Small intestine (tissue), 16 donors: ENCODE data around the gene SCLT1. TPM values are rescaled to one million over a fixed set of nuclear protein-coding genes. Genes with fewer than 3 reads are reported as not detected.
A peak's percentile ranks its signal among the peaks of the same experiment; 100 is the strongest.
"Not testable (repeated sequence)": the region's sequence is repeated elsewhere in the genome, so short reads cannot be mapped to it uniquely, and the experiment has no call there.

ENCODE experiments used
- DNase-seq, 2 donors: peaks; one replicate each; pipeline versions ENCODE4 v3.0.0 to v3.0.0-alpha.2; 2013
- FAIRE-seq: peaks from 2 replicates; lab custom pipeline; 2012; peaks lifted over from hg19 to GRCh38; lab: Jason Lieb, UNC
- H3K27ac ChIP-seq, 3 donors: one replicate each; pipeline ENCODE4 v1.5.1; 2013; ENCODE audit warnings: low read length in 2 of 3, mild to moderate bottlenecking in 2 of 3, control low read depth in 1 of 3, inconsistent platforms in 1 of 3, low read depth in 1 of 3, moderate library complexity in 1 of 3
- H3K27me3 ChIP-seq, 3 donors: one replicate each; pipeline ENCODE4 v1.6.1; 2013; ENCODE audit warnings: low read length in 3 of 3, inconsistent platforms in 1 of 3; ENCODE audit not compliant: control insufficient read depth in 3 of 3, insufficient read depth in 3 of 3
- H3K36me3 ChIP-seq, 3 donors: one replicate each; pipeline ENCODE4 v1.6.1; 2013; ENCODE audit warnings: low read length in 3 of 3, inconsistent platforms in 1 of 3, low read depth in 1 of 3, mild to moderate bottlenecking in 1 of 3, moderate library complexity in 1 of 3; ENCODE audit not compliant: control insufficient read depth in 3 of 3, insufficient read depth in 2 of 3
- H3K4me1 ChIP-seq, 3 donors: one replicate each; pipeline ENCODE4 v1.6.1; 2013; ENCODE audit warnings: low read length in 2 of 3, inconsistent platforms in 1 of 3, low read depth in 1 of 3, mild to moderate bottlenecking in 1 of 3, moderate library complexity in 1 of 3; ENCODE audit not compliant: control insufficient read depth in 3 of 3, insufficient read depth in 2 of 3
- H3K4me3 ChIP-seq, 3 donors: one replicate each; pipeline ENCODE4 v1.5.1; 2013; ENCODE audit warnings: low read length in 3 of 3, control low read depth in 1 of 3, inconsistent platforms in 1 of 3, low read depth in 1 of 3, mild to moderate bottlenecking in 1 of 3, moderate library complexity in 1 of 3
- H3K9me3 ChIP-seq, 2 donors: one replicate each; pipeline ENCODE4 v1.6.1; 2013; ENCODE audit warnings: low read depth in 1 of 2, low read length in 1 of 2; ENCODE audit not compliant: control insufficient read depth in 2 of 2, insufficient read depth in 1 of 2
- WGBS, 3 donors: extraction: QIAGEN DNeasy Blood & Tissue Kit; methylation state at CpG; one replicate each; pipeline ENCODE4 v1.1.7; 2013; 5-methylcytosine and 5-hydroxymethylcytosine counted together
- long read RNA-seq, 10 donors: transcript quantifications; one replicate each; lab custom pipeline, GENCODE V29; 2026
- polyA plus RNA-seq, 4 donors: library from polyadenylated mRNA; stranded (reverse) in 3 of 4; unstranded in 1 of 4; fragments of 200-250 nt in 3 of 4; fragments of 120-200 nt in 1 of 4; gene quantifications; one replicate each; pipeline versions ENCODE4 v1.2.1 to v1.2.3, GENCODE V29; 2013
- donor health status: healthy with polysubstance abuse.
- donor health status: control.
- donor health status: control.
- donor health status: Bipolar disorder and iron deficiency.
- donor health status: healthy.

SCLT1 gene
- 10 to 100 TPM in 1 of 4 donors, 1 to 10 TPM in 3; 3.5 to 10.1 (median 4.6) TPM for polyA plus RNA-seq
- long read RNA-seq, donor 1, partial matches to known transcripts: 37 of 38 reads
- long read RNA-seq, donor 1, other reads (novel, unspliced or antisense): 0 of 38 reads
- long read RNA-seq, donor 2, partial matches to known transcripts: 0 of 1 reads
- long read RNA-seq, donor 2, other reads (novel, unspliced or antisense): 0 of 1 reads
- long read RNA-seq, donor 3, partial matches to known transcripts: 0 of 1 reads
- long read RNA-seq, donor 3, other reads (novel, unspliced or antisense): 0 of 1 reads
- long read RNA-seq, donor 4: 0 reads
- long read RNA-seq, donor 5: 0 reads
- long read RNA-seq, donor 6: 0 reads
- long read RNA-seq, donor 7, partial matches to known transcripts: 15 of 17 reads
- long read RNA-seq, donor 7, other reads (novel, unspliced or antisense): 0 of 17 reads
- long read RNA-seq, donor 8: 0 reads
- long read RNA-seq, donor 9: 0 reads
- long read RNA-seq, donor 10, partial matches to known transcripts: 17 of 22 reads
- long read RNA-seq, donor 10, other reads (novel, unspliced or antisense): 5 of 22 reads

DNA sequence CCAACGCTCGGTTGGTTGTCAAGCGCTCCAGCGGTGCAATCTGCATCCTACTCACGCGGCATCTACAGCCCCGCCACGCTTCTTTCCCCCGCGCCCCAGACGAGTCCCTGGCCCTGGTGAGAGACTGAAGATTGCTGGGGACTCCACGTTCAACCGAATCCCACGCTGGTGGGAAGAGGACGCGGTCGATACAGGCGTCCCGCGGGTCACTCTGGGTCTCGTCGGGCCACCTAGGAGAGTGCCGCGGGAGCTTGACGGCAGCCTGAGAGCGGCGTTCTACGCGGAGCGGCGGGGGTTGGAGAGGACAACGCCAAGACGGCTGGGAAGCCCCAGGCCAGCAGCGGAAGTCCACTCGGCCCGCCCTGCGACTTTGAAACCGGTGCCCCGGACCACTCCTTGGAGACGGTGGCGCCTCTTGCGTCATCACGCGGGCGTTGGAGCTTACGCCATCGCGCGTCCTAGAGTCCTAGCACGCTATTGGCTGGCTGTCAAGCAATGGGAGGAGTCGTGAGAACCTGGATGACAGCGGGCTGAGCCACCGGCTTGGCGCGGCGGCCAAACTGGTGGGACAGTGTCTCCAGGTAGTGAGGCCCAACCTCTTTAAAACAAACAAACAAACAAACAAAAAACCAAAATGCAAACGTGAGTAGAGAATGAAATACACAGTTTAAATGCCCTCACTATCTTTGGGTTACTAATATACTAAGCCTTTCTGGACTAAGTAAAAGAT lies at the start of gene SCLT1:
Gene SCLT1 (minus strand): TSS at position 349 of the 730 bp plus-strand sequence. CDS start 436 bp downstream, outside the sequence.
- no peaks in the 10 kb centered on the region for H3K27me3 ChIP-seq
- peaks cover 4 to 11% (median 7%) of the 10 kb centered on the region in 3 donors for H3K4me1 ChIP-seq
- DNase-seq: peak; percentile 99 to 100
- H3K27ac ChIP-seq: peak within 1 kb of the TSS; percentile 97 to 99 (median 98)
- peak within 1 kb of the TSS; percentile 50 to 90 (median 55) for H3K4me3 ChIP-seq
- no peaks in the 10 kb centered on the region for H3K36me3 ChIP-seq
- no peaks in the 10 kb centered on the region for H3K9me3 ChIP-seq
- 0 to 1% (median 0%) methylated on average over 57 of the region's 57 CpGs for WGBS, 3 donors
- peak; percentile 26 for FAIRE-seq

DNA sequence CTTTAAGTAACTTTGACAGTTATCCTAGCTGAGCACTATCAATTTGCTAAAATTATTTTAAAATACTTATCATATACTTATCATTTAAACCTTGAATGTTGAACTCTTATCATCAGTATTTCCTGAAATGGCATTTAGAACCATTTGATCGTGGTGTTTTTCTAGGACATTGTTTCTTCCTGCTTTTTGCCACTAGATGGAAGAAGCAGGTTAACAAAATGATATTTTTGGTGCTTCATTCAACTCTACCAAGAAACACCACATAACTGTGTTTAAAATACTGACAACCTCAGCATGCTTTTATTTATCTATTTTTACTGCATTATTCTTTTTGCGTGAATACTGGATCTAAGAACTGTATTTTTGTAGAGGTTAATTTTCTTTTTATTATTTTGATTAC lies 47.2 kb upstream of the SCLT1 start:
- Histone ChIP-seq H3K36me3 (no peaks in the 10 kb centered on the region), H3K4me1 (no peaks in the 10 kb centered on the region), H3K4me3 (no peak overlapping the region), H3K9me3 (no peaks in the 10 kb centered on the region), H3K27ac (no peak overlapping the region), H3K27me3 (no peaks in the 10 kb centered on the region)
- no peak for FAIRE-seq
- WGBS, 3 donors: 50 to 64% (median 53%) methylated on average over 2 of the region's 2 CpGs
- no peak for DNase-seq

DNA sequence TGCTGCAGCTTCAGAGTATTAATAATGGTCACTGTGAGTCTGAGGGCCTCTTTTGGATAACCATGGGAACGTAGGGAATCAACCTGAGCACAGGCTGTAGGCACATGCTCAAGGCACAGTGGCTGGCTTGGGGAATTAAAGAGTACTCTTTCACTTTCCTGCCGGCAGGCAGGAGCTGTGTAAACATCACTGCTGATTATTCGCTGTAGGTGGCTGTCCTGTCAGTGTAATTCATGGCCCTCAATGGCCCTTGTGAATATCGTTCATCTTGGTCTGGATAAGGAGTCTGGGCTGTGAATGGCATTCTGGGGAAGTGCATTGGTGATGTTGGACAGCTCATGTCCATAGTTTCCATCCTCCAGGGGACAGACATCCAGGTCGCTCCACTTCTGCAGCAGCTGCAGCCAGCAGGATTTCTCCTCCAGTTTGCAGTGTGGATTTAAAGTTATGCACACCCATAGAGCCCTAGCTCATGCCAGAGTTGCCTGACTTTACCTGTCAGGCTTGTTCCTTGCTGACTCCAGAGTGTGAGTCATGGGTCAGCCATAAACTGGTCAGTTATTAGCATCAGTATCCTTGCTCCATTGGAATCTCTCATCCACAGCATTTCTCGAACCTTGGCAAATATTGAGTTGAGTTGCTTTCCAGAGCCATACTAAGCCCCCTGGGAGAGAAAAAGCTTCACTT lies 45.6 kb upstream of the SCLT1 start:
- no peak overlapping the region for H3K27ac ChIP-seq
- H3K27me3 ChIP-seq: no peaks in the 10 kb centered on the region
- no peaks in the 10 kb centered on the region for H3K9me3 ChIP-seq
- WGBS, 3 donors: 37 to 50% (median 46%) methylated on average over 6 of the region's 6 CpGs
- H3K36me3 ChIP-seq: no peaks in the 10 kb centered on the region
- DNase-seq: no peak
- no peaks in the 10 kb centered on the region for H3K4me1 ChIP-seq
- FAIRE-seq: no peak
- no peak overlapping the region for H3K4me3 ChIP-seq

DNA sequence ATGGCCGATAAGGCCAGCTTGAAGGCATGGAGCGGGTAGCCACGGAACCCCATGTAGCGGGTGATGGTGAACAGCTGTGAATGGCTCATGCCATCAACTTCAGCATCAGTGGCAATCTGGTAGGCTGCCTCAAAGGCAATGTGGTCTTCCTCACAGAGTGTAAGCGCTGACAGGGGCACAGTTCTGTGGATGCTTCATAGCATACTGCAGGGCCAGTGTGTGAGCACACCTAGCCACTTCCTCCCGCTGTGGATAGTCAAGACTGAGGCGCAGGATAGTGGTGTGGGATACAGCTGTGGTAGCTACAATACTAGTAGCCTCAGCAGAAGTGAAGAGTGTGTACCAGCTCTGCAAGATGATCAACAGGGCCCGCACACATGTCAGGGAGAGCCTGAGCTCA lies 43.1 kb upstream of the SCLT1 start:
- no peaks in the 10 kb centered on the region for H3K27me3 ChIP-seq
- 83 to 92% (median 85%) methylated on average over 8 of the region's 8 CpGs for WGBS, 3 donors
- FAIRE-seq: no peak

DNA sequence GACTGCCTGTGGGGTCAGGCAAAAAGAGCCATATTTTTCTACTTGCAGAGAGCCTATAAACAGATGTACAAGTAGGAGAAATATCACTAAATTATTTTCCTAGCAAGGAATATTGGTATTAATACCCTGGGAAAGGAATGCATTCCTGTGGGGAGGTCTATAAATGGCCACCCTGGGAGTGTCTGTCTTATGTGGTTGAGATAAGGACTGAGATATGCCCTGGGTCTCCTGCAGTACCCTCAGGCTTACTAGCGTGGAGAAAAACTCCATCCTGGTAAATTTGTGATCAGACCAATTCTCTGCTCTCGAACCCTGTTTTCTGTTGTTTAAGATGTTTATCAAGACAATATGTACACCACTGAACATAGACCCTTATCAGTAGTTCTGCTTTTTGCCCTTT lies 38.0 kb upstream of the SCLT1 start:
- no peak overlapping the region for H3K4me3 ChIP-seq
- no peak overlapping the region for H3K27ac ChIP-seq
- WGBS, 3 donors: 64 to 81% (median 68%) methylated on average over 2 of the region's 2 CpGs
- FAIRE-seq (no peak), DNase-seq (no peak)
- H3K27me3 ChIP-seq: no peaks in the 10 kb centered on the region
- no peaks in the 10 kb centered on the region for H3K36me3 ChIP-seq
- H3K4me1 ChIP-seq: no peaks in the 10 kb centered on the region
- H3K9me3 ChIP-seq: peaks cover 0 to 14% of the 10 kb centered on the region in 2 donors

More for the DNA sequence above, 43.1 kb upstream of the SCLT1 start:
- H3K36me3 ChIP-seq: no peaks in the 10 kb centered on the region
- no peaks in the 10 kb centered on the region for H3K4me1 ChIP-seq
- H3K27ac ChIP-seq: no peak overlapping the region
- no peak for DNase-seq
- no peak overlapping the region for H3K4me3 ChIP-seq
- H3K9me3 ChIP-seq: peaks cover 0 to 13% of the 10 kb centered on the region in 2 donors

DNA sequence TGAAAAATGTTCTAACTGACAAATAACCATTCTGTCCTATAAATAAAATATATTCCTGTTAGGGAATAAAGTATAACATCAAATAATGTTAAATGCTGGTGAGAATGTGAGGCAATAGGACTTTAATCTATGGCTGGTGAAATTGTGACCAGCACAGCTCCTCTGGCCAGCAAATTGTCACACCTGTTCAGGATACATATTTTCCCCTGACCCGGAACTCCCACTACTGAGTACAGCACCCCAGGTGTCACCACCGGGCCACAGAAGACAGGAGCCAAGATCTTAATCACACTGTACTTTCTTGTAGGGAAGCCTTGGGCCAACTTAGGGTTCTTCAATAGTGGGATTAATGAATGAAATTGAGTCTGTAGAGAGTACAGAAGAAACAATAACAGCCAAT lies 35.8 kb upstream of the SCLT1 start:
- FAIRE-seq (no peak), DNase-seq (no peak)
- no peaks in the 10 kb centered on the region for H3K4me1 ChIP-seq
- no peaks in the 10 kb centered on the region for H3K27me3 ChIP-seq
- H3K27ac ChIP-seq: no peak overlapping the region
- peaks cover 0 to 14% of the 10 kb centered on the region in 2 donors for H3K9me3 ChIP-seq
- H3K4me3 ChIP-seq: no peak overlapping the region
- H3K36me3 ChIP-seq: no peaks in the 10 kb centered on the region
- 54 to 83% (median 73%) methylated on average over 2 of the region's 2 CpGs for WGBS, 3 donors

DNA sequence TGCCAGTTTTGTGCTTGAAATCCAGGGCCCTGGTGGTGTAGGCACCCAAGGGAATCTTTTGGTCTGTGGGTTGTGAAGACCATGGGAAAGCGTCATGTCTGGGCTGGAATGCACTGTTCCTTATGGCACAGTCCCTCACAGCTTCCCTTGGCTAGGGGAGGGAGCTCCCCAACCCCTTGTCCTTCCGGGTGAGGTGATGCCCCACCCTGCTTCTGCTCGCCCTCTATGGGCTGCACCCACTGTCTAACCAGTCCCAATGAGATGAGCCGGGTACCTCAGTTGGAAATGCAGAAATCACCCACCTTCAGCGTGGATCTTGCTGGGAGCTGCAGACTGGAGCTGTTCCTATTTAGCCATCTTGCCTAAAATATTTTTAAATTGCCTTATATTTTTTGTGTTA lies 33.3 kb upstream of the SCLT1 start:
- not testable (repeated sequence) for DNase-seq, H3K27ac ChIP-seq, FAIRE-seq, H3K9me3 ChIP-seq, H3K36me3 ChIP-seq, H3K4me3 ChIP-seq, H3K27me3 ChIP-seq, H3K4me1 ChIP-seq
- WGBS, 3 donors: 91 to 94% (median 92%) methylated on average over 5 of the region's 5 CpGs

DNA sequence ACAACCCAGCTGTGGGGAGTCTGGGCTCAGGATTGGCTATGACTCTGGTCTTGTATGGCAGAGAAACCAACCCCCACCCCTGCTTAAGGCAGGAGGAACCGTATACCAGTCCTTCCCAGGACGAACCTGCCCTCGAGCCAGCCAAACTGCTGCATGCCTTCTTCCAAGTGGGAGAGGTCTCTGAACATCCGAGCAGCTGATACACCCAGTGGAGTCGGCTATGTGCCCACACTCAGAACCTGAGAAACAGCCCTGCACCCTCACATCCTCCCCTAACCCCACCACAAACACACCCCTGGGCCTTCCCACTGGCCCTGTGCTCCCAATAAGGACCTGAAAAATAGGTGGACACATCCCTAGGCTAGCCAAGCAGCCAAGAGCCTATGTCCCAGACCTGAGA lies 24.4 kb upstream of the SCLT1 start:
- WGBS, 3 donors: 91 to 99% (median 95%) methylated on average over 5 of the region's 5 CpGs
- Histone ChIP-seq H3K27ac (no peak overlapping the region), H3K27me3 (no peaks in the 10 kb centered on the region), H3K4me3 (no peak overlapping the region), H3K9me3 (no peaks in the 10 kb centered on the region), H3K36me3 (no peaks in the 10 kb centered on the region), H3K4me1 (no peaks in the 10 kb centered on the region)
- no peak for DNase-seq
- no peak for FAIRE-seq
